ENCODE results near the gene PTPRN2. TPM values are rescaled to one million over a fixed set of nuclear protein-coding genes. Genes with fewer than 3 reads are reported as not detected.
"Not testable (repeated sequence)": the region's sequence is repeated elsewhere in the genome, so short reads cannot be mapped to it uniquely, and the experiment has no call there.

The PTPRN2 gene
- total RNA-seq, 1 experiment from 2014 or later, result 2.9 TPM

- no peak for DNase-seq (ENCODE audit: extremely low read depth, low read depth)
Observed at GRCh38 chr7:158536871-158537515, 50.6 kb downstream of the PTPRN2 start.

DNA sequence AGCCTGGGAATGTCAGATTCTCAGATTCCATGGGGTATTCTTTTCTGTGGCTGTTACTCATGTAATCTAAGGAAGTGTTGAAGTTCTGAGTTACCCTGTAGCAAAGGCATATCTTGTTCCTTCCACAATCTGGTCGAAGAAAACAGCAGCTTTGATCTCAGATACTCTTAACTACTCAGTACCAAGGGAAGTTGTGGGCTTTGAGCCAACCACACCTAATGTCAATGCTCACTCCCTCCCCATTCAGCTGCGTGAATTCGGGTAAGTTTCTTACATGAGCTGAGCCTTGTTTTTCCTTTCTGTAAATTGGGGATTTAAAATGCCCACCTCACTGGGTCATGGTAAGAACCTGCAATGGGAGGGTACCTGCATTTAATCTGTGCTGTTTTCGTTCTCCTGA, 52.5 kb downstream of the PTPRN2 start:
- DNase-seq (ENCODE audit: extremely low read depth, low read depth), result no peak

- no peak for DNase-seq (ENCODE audit: extremely low read depth, low read depth)
Observed at GRCh38 chr7:158534598-158534997, 53.0 kb downstream of the PTPRN2 start.

DNA sequence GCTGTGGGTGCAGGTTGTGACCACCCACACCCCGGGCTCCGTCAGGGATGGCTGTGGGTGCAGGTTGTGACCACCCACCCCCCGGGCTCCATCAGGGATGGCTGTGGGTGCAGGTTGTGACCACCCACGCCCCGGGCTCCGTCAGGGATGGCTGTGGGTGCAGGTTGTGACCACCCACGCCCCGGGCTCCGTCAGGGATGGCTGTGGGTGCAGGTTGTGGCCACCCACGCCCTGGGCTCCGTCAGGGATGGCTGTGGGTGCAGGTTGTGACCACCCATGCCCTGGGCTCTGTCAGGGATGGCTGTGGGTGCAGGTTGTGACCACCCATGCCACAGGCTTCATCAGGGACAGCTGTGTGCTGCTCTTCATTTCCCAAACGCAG, 53.5 kb downstream of the PTPRN2 start:
- DNase-seq (ENCODE audit: extremely low read depth, low read depth), result not testable (repeated sequence)

GRCh38 chr7:158533386-158534133, 54.1 kb downstream of the PTPRN2 start:
- no peak for DNase-seq (ENCODE audit: extremely low read depth, low read depth)

DNA sequence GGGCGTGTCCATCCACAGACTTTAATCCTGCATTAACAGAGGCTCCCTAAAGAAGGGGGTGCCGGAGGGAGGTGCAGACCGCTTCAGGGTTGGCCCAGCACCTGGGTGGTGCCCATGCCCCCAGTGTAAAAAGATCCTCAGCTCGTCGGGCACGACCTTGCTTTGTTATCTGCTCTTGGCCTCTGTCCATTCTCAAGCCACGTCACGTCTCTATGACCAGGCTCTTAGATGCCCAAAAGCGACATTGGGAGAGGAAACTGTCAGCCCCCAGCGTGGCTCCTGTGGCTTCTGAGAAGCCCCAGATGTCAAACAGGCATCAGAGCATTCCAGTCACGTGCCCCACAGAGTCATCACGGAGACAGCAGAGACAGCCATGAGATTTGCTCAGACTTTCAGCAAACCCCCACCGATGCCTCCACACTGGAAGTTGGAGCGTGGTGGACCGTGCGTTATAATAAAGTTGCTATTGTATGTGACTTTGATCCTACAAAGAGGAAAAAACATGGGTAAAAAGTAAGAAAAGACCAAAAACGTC, 55.5 kb downstream of the PTPRN2 start:
- DNase-seq (ENCODE audit: extremely low read depth, low read depth), result no peak

- DNase-seq (ENCODE audit: extremely low read depth, low read depth), result no peak
Observed at GRCh38 chr7:158531661-158532060, 56.0 kb downstream of the PTPRN2 start.

DNA sequence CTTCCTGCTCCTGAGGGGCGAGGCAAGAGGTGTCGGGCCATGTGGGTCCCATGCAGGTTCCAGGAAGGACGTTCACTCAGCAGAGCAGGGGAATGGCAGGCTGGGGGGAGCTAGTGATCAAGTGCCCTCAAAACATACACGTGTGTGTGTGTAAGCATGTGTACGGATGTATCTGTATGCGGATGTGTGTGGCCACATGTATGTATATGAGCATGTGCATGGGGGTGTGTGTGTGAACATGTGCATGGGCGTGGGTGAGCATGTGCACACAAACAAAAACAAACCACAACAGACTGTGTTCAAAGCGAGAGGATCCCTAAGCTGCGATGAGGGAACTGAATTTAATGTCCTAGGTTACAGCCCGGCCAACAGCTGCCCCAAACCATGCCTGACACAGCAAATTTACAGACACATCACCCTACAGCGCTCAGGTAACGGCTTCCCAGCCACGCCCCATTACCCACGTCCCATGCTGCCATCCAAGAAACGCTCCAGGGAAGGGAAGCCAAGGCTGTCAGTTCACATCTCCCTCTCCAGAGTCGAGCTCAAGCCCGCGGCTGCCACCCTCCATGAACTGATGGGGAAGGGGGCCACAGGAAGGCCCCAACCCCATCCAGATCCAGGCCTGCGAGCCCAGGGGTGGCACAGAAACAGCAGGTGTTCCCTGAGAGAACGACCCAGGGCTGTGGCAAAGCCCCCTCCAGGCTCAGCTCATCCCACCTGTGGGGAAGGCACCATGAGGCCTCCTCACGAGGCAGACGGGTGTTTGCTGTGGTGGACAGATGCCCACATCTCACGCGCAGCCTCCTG, 56.6 kb downstream of the PTPRN2 start:
- DNase-seq (ENCODE audit: extremely low read depth, low read depth), result no peak

DNA sequence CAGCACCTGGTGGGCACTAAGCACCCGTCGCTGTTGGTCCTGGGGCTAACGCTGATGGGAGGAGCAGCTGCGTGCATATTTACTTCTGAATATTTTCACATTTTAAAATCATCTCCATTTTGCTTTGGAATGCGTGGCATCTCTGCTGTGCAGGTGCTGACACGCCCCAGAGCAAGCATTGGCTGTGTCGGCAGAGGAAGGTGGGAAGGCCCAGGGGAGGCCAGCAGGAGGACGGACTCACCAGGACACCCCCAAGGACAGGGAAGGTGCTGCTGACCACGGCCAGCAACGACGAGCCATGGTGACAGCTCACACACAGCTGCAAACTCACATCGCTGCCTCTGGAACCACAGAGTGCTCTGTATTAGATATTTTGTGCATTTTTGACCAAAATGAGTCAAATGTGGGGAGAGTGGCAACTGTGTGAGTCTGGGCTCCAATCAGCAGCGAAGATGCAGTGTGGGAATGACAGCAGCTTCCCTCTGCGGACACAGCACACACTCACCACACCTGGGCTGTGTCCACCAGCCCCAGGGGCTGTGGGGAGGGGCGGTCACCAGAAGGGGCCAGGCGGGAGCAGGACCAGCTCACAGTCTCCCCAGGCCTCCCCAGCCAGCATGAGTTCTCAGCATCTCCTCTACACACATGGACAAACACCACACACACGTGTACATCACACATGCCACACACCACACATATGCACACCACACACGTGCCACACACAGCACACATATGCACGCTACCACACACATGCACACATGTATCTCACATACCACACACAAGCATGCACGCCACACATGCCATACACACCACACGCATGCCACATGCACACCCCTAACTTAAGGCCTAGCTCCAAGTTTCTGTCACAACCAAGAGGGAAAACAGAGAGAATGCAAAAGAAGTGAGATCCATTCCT, 58.2 kb downstream of the PTPRN2 start:
- DNase-seq (ENCODE audit: extremely low read depth, low read depth), result no peak

DNA sequence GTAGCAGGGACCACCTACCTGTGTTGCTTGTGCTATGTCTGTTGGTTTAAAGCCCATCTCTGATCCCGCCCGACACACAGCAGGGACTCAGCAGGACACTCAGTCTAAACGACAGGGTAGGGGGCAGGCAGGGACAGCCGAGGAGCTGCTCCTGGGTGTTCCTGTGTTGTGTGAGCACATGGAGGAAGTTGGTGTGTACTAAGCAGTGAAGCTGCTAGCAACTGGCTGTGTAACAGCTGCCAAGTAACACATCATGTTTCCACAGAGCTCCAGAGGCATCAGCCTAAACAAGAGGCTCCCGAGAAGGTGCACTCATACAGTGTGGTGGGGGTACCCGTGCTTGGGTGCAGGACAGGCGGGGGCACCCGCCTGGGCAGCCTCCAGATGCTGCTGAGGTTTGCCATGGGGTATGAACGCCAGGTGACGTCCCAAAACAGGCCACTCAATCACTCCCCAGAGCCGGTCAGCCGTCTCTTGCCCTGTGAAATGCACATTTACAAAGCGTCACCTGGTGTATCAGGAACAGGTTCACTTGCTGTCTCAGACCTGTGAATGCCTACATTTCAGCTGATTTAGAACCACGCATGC, 59.6 kb downstream of the PTPRN2 start:
- DNase-seq (ENCODE audit: extremely low read depth, low read depth), result no peak

GRCh38 chr7:158527495-158527894, 60.1 kb downstream of the PTPRN2 start:
- no peak for DNase-seq (ENCODE audit: extremely low read depth, low read depth)

DNA sequence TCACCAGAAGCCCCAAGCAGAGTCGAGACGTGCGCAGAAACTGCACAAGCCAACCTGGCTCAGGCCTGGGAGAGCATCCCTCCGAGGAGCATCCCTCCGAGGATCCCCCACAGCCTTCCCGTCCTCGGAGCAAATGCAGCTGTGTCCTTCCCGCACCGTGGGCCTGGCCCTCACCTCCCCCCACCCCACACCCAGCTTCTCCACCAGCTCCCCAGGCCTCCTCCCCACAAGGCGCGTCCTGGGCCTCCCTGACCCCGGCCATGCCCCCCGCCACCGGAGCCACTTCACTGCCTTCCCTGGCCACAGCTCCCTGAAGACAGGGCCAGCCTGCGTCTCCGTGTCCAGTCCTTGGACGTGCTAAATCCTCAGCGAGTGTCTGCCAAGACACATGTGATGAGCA, 60.6 kb downstream of the PTPRN2 start:
- DNase-seq (ENCODE audit: extremely low read depth, low read depth), result no peak

DNA sequence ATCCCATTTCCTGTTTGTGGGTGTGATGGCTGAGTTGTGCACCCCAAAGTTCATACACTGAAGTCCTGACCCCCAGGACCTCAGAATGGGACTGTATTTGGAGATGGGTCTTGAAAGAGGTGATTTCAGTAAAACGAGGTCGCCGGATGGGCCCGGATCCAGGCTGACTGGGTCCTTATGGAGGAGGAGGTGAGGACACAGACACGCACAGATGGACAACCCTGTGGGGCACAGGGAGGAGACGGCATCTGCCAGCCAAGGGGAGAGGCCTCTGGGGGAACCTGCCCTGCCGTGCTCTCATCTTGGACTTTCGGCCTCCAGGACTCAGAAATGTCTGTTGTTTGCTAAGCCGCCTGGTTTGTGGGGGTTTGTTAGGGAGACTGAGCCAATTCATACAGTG, 61.1 kb downstream of the PTPRN2 start:
- no peak for DNase-seq (ENCODE audit: extremely low read depth, low read depth)

DNA sequence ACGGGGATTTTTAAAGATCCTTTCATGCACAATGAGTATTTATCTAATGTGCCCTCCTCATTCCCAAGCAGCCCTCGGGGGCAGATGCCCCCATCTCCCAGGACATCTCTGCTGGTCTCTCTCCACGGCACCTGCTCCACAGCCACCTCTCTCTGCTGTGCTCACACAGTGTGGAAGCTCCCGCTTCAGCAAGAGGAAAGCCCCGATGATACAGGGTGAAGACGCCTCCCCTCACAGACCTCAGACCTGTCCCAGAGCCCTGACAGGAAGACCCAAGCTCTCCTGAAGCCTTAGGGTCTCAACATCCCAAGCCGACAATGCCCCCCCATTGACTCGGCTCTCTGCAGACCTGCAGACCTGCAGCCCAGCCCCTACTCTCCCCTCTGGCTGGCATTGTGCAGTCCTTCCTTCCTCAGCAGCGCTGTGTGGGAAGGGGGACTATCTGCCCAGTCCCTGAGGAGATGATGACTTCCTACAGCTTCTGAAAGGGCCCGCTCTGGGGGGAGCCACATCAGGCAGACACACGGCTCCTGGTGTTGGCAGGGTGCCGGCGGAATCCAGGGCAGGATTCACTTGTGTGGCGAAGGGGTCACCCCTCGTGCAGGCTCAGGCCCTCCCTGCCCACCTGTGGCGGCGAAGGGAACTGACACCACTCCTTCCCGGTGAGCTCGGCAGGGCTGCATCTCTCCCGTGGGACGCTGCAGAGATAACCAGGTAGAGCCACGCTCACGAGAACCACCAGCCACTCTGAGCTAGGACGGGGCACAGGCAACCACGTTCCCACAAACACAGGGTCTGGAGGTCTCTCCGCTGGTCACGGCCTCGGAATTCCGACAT, 61.8 kb downstream of the PTPRN2 start:
- no peak for DNase-seq (ENCODE audit: extremely low read depth, low read depth)

- no peak for DNase-seq (ENCODE audit: extremely low read depth, low read depth)
Observed at GRCh38 chr7:158524749-158525635, 62.6 kb downstream of the PTPRN2 start.

GRCh38 chr7:158524286-158524685, 63.3 kb downstream of the PTPRN2 start:
- not testable (repeated sequence) for DNase-seq (ENCODE audit: extremely low read depth, low read depth)

GRCh38 chr7:158523877-158524276, 63.7 kb downstream of the PTPRN2 start:
- not testable (repeated sequence) for DNase-seq (ENCODE audit: extremely low read depth, low read depth)

Data from NCI-H460 (cell line).